GM19099 (cell line): ENCODE data around the gene EGFR.

Source experiments
- POLR2A ChIP-seq: IDR thresholded peaks from 3 replicates; pipeline ENCODE4 v1.6.1; 2011; ENCODE audit warnings: low read depth; ENCODE audit not compliant: insufficient read length; ENCODE audit errors: extremely low read depth

EGFR gene

DNA sequence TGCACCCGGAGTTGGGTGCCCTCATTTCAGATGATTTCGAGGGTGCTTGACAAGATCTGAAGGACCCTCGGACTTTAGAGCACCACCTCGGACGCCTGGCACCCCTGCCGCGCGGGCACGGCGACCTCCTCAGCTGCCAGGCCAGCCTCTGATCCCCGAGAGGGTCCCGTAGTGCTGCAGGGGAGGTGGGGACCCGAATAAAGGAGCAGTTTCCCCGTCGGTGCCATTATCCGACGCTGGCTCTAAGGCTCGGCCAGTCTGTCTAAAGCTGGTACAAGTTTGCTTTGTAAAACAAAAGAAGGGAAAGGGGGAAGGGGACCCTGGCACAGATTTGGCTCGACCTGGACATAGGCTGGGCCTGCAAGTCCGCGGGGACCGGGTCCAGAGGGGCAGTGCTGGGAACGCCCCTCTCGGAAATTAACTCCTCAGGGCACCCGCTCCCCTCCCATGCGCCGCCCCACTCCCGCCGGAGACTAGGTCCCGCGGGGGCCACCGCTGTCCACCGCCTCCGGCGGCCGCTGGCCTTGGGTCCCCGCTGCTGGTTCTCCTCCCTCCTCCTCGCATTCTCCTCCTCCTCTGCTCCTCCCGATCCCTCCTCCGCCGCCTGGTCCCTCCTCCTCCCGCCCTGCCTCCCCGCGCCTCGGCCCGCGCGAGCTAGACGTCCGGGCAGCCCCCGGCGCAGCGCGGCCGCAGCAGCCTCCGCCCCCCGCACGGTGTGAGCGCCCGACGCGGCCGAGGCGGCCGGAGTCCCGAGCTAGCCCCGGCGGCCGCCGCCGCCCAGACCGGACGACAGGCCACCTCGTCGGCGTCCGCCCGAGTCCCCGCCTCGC, at the start of gene EGFR:
Gene EGFR (plus strand): TSS at position 657 of the 830 bp plus-strand sequence. CDS start 261 bp downstream, outside the sequence.
- no peak for TF ChIP-seq POLR2A

DNA sequence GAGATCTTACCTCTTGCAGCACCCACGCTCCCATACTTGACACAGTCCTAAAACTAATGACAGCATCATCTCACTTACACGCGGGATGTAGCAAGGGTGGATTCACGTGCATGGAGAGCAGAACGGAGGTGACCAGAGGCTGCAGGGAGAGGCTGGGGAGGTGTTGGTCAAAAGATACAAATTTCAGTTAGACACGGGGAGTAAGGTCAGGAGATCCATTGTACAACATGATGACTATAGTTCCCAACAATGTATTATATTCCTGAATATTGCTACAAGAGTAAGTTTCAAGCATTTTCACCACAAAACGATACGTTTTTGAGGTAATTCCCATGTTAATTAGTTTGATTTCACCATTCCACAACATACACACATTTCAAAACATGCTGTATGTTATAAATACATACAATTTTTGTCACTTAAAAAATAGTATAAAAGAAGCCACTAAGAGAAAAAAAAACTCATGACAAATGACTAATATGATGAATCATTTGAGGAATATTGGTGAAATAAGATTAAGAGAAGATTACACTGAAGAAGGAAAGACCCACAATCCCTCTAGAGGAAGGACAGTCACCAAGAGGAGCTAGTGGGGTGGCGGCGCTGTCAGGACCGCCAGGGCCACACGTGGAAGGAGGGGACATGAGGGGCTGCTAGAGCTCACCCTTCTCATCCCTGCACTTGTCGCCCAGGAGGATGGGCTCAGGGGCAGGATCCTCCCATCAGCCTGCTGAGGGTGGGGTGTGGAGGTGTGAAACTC, 49.4 kb upstream of the EGFR start:
- no peak for TF ChIP-seq POLR2A

DNA sequence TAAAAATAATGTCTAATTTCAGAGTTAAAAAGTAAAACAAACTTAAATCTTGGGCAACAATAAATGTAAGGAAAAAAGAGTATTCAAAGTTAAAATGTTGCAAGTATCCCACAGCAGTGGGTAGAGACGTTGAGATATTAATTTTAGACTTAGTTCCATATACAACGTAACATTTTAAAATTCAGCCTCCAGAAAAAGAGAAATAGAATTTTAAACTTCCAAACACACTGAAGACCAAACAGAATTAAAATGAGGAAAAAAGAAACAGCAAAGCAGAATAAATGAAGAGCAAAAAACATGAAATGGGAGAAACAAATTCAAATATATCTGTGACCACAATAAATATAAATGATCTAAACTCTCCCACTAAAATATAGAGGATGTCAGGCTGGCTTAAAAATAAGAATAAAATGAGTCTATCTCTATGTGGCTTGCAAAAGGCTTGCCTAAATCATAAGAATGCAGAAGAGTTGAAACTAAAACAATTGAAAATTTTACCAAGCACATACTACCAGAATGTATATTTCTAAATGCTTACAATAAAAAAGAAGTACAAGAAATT, 46.0 kb upstream of the EGFR start:
- no peak for TF ChIP-seq POLR2A

DNA sequence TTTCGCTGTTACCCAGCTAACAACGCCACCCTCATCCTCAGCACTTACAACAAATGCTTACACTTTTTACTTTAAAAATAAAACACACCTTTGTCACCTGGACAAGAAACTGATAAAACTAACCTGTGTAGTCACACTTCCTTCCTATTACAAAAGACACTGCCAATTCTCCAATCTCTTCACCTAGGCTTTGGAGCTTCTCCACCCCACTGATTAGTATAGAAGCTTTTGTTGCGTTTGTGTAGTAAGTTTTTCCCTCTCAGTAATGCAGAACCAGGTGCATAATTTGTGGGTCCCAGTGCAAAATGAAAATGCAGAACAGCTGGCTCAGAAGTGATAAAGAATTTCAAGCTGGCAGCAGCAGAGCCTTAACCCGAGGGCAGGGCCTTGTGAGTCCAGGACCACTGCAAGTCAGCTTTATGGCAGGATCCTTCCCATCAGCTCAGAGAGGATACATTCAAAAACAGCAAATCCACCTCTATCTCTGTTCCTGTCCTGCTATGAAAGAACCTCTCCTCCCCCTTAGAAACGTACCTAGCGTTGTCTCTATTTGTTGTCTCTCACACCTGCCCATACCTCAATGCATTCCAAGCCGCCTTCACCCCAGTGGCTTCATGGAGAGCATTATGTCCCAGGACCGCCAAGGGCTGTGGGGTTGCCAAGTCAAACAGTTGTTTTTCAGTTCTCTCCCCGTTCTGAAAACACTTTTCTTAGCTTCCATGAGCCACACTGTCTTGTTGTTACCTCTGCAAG, 40.3 kb upstream of the EGFR start:
- no peak for TF ChIP-seq POLR2A

DNA sequence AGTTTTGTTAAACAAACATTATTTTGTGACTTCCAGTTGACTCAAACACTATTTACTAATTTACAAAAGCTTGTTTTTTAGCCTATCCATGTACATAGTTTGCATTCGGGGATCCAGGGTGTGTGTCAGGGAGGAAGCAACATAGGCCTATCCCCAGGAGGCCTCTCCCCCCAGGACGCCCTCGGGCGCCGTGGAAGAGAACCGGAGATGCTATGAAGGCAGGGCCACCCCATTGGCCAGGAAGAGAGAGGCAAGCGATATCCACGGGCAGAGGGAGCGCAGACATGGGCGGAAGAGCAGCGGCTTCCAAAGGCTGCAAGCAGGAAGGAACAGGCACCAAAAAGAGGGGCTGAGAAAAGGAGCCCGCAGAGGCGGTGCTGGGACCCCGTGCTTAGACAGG, 38.3 kb upstream of the EGFR start:
- TF ChIP-seq POLR2A, result no peak

DNA sequence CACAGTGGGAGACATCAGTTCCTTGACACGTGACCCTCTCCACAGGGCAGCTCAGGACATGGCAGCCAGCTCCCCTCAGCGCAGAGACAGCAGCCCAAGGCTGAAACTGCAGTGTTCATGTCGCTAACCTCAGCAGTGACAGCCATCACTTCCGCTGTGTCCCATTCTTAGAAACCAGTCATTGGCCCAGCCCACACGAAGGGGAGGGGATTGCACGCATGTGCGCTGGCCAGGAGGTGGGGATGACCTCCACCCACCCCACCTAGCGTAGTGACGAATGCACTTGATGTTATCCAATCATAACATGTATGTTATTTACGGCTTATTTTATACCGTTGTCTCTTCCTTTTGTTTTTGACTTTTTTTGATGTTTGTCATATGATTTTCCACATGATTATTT, 36.9 kb upstream of the EGFR start:
- TF ChIP-seq POLR2A, result no peak

DNA sequence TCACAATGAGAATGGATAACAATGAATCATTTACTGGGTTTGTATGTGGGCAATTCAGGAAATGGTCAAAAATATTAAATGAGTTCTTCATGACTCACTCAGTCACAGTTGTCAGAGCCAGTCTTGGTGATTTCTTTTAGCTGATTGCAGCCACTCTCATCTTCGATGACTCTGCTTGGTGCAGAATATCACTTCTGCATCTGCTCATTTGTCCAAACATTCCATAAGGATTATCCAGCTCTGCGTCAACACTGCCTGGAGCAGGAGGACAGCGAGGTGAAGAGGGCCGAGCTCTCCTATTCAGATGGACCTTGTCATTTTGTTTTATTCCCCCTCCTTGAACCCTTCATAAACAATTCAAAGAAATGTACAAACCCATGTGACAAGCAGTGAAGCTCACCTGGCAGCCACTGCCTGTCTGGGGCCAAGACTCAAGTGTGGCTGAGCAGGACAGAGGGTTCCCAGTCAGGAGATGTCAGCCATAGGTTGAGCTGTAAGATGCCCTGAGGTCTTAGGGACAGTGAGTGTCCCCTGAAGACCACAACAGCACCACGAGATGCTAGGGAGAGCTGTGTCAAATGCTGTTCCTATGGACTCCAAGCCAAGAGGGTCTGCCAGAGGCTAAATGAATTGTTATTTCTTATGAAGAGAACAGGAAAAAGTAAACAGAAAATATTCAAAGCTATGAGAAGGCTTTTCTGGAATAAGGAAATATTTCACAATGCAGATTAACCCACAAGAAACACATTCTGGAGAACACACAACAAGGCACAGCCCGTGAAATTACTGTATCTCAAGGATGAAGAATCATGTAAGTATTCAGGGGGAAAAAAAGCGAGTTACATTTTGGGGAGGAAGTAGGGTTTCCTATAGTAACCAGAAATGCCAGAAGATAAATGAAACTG, 33.1 kb upstream of the EGFR start:
- TF ChIP-seq POLR2A, result no peak

DNA sequence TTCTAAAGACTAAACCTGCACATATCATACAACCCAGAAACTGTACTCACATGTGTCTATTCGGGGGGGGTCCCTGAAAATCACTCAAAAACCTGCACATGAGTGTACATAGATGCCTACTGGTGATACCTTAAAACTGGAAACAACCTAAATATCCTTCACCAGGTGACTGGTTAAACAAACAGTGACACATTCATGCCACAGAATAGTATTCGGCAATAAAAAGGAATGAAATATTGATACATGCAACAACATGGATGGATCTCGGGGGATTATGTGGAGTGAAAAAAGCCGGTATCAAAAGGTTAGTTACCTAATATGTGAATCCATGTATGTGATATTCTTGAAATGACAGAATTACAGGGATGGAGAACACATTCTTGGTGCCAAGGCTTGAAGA, 32.1 kb upstream of the EGFR start:
- no peak for TF ChIP-seq POLR2A

DNA sequence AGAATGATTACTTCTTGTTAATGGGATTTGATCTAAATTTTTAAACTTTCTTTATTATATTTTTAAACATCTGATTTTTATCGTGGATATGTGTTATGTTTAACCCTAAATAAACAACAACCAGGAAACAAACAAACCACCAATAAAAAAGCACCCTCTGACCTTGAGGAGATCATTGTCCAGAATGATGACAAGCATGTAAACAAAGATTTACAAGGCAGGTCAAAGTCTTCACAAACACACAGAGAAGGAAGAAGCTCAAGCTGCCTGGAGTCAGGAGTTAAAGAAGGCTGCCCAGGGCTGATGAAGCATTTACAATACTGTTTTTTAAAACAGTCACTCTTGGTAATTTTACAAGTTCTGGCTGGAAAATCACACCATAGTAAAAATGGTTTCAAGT, 31.0 kb upstream of the EGFR start:
- TF ChIP-seq POLR2A, result no peak

DNA sequence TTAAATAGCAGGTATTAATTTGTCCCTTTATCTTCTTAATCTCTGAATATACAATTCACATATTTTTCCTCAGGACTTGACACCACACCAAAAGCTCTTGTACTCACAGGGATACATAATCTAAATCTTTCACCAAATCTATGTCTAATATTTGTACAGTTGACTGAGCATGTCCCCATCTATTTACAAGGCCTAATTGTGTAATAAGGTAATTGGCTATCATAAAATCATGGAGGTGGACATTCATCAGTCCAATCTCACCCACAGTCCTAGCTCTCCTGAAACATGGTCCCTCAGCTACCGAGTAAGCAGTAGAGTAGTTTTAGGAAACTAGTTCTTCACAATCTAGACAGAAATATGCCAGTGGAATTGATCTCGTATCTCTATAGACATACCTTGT, 30.3 kb upstream of the EGFR start:
- no peak for TF ChIP-seq POLR2A

DNA sequence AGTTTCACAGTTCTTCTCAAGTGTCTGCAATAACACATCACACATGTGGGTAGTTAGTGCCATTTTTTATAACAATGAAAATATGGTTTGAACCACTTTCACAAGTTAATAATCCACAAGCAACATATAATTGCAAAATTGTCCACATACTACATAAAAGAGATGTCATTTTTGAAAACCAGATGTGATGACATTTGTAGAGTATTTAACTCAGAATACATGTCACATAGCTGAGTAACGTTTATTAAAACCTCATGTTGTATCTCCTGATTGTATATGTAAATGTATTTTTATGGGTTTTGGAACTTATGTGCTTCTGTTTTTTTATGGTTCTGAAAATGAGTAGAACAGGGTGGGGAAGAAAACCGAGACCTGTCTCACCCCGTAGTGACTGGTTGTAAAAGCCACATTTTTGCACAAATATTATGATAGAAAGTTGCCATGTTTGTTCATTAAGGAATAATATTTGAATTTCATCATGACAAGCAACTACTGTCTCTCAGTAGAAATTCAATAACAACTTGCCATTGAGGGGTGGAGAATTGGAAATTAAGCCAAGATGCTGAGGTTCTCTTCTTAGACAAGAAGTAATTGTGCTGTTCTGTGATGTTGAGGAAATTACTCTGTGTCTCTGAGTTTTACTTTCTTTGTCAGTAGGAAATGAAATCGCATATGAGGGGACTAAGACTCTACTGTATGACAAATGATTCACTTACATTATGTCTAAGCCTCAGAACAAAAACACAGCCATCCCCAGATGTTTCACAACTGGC, 29.2 kb upstream of the EGFR start:
- no peak for TF ChIP-seq POLR2A

DNA sequence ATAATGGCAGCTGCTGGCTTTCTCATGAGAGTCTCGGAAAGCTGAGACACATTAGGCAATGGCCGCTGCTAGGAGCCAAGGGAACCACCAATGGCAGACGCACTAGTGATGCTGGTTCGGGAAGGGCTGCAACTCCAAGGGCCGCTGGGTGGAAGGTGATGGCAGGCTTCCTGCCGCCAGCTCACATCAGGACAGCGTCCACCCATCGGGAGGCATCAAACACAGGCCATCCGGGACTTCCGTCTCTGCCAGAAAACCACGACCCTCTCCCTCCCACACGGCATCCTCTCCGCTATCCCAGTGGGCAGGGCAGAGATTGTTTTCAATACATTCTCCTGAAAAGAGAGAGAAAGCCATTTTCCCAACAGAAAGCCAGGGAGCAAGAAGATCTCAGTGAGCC, 27.5 kb upstream of the EGFR start:
- TF ChIP-seq POLR2A, result no peak

DNA sequence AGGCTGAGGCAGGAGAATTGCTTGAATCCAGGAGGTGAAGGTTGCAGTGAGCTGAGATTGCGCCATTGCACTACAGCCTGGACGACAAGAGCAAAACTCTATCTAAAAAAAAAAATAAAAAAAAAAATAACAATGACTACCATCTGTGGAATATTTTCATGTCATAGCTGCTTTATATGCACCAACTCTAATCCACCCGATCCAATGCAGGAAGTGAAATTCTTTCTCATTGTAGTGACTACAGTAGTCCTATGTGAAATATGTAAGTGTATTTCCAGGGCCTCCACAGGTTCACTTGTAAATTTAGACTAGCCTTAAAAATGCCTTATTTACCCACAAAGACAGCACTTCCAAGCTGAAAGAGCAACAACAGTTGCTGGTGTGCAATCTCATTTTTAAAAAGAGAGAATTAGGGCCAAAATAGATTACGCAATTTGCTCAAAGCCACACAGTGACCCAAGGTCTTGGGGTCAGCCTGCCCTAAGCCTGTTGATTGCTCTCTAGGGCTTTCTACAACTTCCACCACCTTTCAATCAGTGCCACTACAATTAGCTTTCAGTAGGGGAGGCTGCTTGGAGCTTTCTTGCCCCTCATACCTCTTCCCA, 25.8 kb upstream of the EGFR start:
- TF ChIP-seq POLR2A, result no peak
